HEK293T (cell line): ENCODE results near the gene PHEX.

Experiments
- CTCF ChIA-PET: fragments of 350-600 bp; formaldehyde crosslinking; extraction: SDS; loops from one replicate; lab custom pipeline; 2021; ENCODE audit warnings: antibody characterized with exemption, inconsistent platforms; lab: Yijun Ruan, JAX
- POLR2A ChIA-PET: fragments of 350-600 bp; formaldehyde crosslinking; extraction: SDS; loops from one replicate; lab custom pipeline; 2020; ENCODE audit warnings: antibody characterized with exemption, inconsistent platforms; lab: Yijun Ruan, JAX
- DNase-seq: peaks from one replicate; pipeline ENCODE4 v3.0.0; 2012; ENCODE audit warnings: mixed read lengths; ENCODE audit errors: extremely low spot score
- ARNT ChIP-seq: fragments of 450-650 bp; IDR thresholded peaks from 2 replicates; pipeline ENCODE4 v1.6.1; 2017; ENCODE audit warnings: mild to moderate bottlenecking
- BHLHE40 ChIP-seq: fragments of 450-650 bp; IDR thresholded peaks from 2 replicates; pipeline ENCODE4 v1.6.1; 2016; ENCODE audit warnings: mild to moderate bottlenecking, moderate library complexity, borderline replicate concordance
- CTBP1 ChIP-seq: fragments of 450-650 bp; IDR thresholded peaks from 2 replicates; pipeline ENCODE4 v1.6.1; 2016; ENCODE audit warnings: borderline replicate concordance
- ELF4 ChIP-seq: fragments of 450-650 bp; IDR thresholded peaks from 2 replicates; pipeline ENCODE4 v1.6.1; 2017; ENCODE audit warnings: antibody characterized with exemption
- FOXA1 ChIP-seq: fragments of 450-650 bp; IDR thresholded peaks from 2 replicates; pipeline ENCODE4 v1.6.1; 2016; ENCODE audit warnings: mild to moderate bottlenecking
- FOXK2 ChIP-seq: fragments of 450-650 bp; IDR thresholded peaks from 2 replicates; pipeline ENCODE4 v1.6.1; 2016; ENCODE audit warnings: mild to moderate bottlenecking
- FOXM1 ChIP-seq: fragments of 450-650 bp; IDR thresholded peaks from 2 replicates; pipeline ENCODE4 v1.6.1; 2017; ENCODE audit warnings: mild to moderate bottlenecking, borderline replicate concordance
- HDGF ChIP-seq: fragments of 450-650 bp; IDR thresholded peaks from 2 replicates; pipeline ENCODE4 v1.6.1; 2017; ENCODE audit warnings: antibody characterized with exemption, borderline replicate concordance
- L3MBTL2 ChIP-seq: fragments of 450-650 bp; conservative IDR thresholded peaks from 2 replicates; pipeline ENCODE4 v1.6.1; 2016; ENCODE audit warnings: mild to moderate bottlenecking
- LEF1 ChIP-seq: fragments of 450-650 bp; IDR thresholded peaks from 2 replicates; pipeline ENCODE4 v1.6.1; 2017; ENCODE audit warnings: mild to moderate bottlenecking, borderline replicate concordance
- NFRKB ChIP-seq: fragments of 450-650 bp; IDR thresholded peaks from 2 replicates; pipeline ENCODE4 v1.6.1; 2016; ENCODE audit warnings: mild to moderate bottlenecking, moderate library complexity
- SP1 ChIP-seq: fragments of 450-650 bp; IDR thresholded peaks from 2 replicates; pipeline ENCODE4 v1.6.1; 2017
- SUZ12 ChIP-seq: fragments of 450-650 bp; IDR thresholded peaks from 2 replicates; pipeline ENCODE4 v1.6.1; 2016; ENCODE audit warnings: mild to moderate bottlenecking
- TARDBP ChIP-seq: fragments of 450-650 bp; IDR thresholded peaks from 2 replicates; pipeline ENCODE4 v1.6.1; 2016
- ZNF384 ChIP-seq: fragments of 450-650 bp; IDR thresholded peaks from 2 replicates; pipeline ENCODE4 v1.6.1; 2016
- TF ChIP-seq, protein P1 (sequence below): fragments of 450-650 bp; IDR thresholded peaks from 2 replicates; pipeline ENCODE4 v1.6.1; 2016

Gene PHEX

DNA sequence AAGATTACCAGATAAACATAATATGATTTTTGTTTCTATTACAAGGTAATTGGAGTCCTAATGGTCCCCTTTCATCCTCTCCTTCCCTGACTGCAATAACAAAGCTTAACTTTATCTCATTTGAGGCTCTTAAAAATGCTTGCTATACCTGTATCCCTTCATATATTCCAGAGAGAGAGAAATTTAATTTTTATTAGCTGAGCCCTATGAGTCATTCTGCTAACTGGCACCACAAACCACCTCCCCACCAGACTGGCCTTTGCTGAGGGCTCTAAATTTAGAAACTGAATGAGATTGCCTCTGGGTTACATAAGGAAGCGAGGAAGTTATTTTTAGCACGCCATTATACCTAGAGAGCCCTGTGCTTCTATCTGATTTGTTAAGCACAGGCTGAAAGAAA, 268.0 kb downstream of the PHEX start:
- ChIA-PET POLR2A (no interaction called here), CTCF (interaction anchor here (0.6 kb wide), 1 partner anchor 439 kb away, joined by 3 read pairs; no protein-coding TSS in a partner anchor)
- TF ChIP-seq BHLHE40, result no peak
- TF ChIP-seq ZNF384, result no peak
- TF ChIP-seq ARNT, result no peak
- TF ChIP-seq NFRKB, result no peak
- TF ChIP-seq, protein P1, sequence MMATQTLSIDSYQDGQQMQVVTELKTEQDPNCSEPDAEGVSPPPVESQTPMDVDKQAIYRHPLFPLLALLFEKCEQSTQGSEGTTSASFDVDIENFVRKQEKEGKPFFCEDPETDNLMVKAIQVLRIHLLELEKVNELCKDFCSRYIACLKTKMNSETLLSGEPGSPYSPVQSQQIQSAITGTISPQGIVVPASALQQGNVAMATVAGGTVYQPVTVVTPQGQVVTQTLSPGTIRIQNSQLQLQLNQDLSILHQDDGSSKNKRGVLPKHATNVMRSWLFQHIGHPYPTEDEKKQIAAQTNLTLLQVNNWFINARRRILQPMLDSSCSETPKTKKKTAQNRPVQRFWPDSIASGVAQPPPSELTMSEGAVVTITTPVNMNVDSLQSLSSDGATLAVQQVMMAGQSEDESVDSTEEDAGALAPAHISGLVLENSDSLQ, result no peak
- no peak for TF ChIP-seq FOXM1
- no peak for TF ChIP-seq FOXA1
- no peak for TF ChIP-seq ELF4
- no peak for TF ChIP-seq CTBP1
- TF ChIP-seq SP1, result no peak
- no peak for TF ChIP-seq FOXK2
- no peak for TF ChIP-seq L3MBTL2
- TF ChIP-seq SUZ12, result no peak
- no peak for TF ChIP-seq HDGF
- TF ChIP-seq LEF1, result no peak
- TF ChIP-seq TARDBP, result no peak
- peak; percentile 41 for DNase-seq
